UCSD-AML1 (cell line): Measurements from ENCODE around the gene TLE1.

Experiments
- DNase-seq: peaks from one replicate; lab custom pipeline; 2025; ENCODE audit not compliant: unreplicated experiment; lab: John Stamatoyannopoulos, UW

The TLE1 gene

DNA sequence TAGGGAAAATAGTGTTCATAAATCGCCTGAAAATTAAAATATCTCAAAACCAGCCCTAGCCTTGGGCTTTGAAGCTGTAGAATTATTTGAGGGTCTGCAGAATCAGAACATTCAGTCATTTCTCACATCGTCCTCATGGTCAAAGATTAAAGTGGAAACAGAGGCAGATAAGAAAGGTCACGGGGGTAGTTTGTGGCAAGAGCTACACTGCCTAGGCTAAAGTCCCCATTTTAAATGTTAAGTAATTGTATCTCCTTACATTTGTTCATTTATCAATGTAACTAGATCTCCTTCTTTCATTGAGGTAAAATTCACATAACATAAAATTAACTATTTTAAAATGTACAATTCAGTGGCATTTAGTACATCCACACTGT is 139.2 kb downstream of the TLE1 start:
- no peak for DNase-seq

DNA sequence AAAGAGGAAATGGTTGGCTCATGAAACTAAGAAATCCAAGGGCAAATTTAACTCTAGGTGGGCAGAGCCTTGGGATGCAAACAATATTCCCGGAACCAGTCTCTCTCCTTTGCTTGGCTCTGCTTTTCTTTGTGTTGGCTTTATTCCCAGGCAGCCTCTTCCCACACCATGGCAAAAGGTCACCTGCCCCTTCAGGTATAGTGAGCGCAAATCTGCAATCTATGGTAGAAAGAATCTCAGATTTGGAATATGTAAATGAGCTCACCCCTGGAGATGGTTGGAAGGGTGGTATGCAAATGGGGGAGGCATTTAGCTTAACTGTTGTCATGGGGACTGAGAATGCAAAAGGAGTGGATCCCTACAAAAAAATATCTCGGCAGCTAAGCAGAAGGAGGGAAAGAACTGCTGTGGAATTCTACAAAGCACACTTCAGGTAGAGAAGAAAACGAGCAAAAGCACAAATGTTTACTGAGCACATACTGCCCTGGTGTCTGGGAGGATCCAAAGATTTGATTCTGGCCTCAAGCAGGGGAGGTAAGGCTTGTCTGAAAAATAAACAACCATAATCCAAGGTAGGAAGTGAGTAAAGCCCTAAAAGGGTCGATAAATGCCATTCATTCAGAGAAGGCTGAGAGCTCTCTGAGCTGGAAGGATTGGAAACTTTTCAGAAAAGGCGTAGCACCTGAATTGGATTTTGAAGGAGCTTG is 139.7 kb downstream of the TLE1 start:
- DNase-seq: no peak

DNA sequence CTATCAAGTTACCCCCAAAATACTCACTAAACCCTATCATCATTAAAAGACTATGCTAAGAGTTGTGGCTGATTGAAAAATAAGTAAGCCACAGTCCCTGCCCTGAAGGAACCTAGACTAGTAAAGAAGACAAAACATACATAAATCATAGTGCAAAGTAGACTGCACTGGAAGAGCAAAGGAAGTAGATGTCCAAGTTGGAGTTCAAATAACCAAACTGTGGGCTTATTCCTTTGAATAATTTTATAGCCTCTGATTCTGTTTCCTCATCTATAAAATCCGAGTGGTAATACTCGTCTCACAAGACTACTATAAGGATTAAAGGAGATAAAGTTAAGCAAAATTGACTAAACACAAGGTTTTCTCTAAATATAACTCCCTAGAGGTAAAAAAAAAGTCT is 140.4 kb downstream of the TLE1 start:
- DNase-seq: no peak

DNA sequence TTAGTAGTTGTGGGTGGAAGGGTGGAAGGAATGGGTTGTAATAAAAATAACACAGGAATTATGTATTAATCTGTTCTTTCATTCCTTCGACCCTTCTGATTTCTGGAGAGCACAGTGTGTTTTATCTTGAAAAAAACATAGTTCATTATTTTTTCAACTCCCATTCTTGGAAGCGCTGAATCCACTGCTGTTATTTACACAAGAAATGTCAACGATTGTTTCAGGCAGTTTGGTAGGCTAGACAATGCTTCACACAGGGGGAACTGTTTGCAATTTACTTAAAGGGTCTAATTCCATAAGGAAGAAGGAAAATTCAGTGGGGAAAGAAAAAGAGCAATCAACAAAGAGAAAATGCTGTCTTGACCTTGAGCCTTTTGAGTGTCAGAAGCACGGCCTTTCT is 142.9 kb downstream of the TLE1 start:
- DNase-seq: no peak

DNA sequence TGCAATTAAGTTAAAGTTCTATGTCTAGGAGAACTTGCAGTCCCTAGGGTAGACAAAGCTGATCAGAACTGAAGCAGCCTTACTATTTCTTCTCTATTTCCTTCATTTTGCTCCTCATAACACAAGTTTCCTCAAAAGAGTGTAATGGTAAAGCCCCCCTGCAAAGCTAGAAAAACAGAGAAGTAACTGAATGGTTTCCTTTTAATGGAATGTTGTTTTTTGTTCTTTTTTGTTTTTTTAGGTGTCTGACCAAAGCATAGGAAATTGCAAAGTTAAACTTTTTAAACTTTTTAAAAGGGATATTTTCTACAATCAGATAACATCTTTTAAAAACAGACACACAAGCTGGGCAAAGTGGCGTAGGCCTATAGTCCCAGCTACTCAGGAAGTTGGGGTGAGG is 145.7 kb downstream of the TLE1 start:
- DNase-seq: no peak

DNA sequence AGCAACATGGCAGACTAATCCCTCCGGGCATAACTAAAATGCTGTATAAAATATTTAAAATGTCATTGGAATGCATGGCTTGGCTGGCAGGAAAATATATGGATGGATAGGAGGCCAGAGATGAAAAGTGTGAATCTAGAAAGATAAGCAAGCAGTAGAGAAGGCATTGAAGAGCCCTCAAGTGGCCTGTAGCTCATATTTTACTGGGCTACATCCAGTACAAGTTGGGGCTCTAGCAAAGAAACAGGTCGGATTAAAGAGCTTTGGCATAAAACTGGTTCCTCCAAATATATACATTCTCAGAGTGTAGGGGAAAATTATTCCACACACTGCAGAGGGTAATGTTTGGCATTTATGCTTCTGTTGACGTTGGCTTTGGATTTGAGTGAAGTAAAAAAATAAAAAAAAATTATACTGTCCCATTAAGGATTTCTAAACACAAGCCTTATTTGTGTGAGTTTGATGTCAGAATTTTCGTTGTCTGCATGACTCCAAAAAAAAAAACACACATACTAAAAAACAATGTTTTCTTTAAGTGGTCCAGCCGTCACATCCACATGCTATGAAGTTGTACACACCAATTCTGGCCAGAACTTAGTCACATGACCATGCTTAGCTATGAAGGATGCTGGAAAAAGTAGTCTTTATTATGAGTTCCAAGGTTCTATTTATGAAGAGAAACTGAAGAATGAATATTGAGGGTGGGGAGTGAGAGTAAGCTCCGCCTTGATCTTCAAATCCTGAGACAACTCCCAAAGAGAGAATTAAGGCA is 147.0 kb downstream of the TLE1 start:
- DNase-seq: no peak

DNA sequence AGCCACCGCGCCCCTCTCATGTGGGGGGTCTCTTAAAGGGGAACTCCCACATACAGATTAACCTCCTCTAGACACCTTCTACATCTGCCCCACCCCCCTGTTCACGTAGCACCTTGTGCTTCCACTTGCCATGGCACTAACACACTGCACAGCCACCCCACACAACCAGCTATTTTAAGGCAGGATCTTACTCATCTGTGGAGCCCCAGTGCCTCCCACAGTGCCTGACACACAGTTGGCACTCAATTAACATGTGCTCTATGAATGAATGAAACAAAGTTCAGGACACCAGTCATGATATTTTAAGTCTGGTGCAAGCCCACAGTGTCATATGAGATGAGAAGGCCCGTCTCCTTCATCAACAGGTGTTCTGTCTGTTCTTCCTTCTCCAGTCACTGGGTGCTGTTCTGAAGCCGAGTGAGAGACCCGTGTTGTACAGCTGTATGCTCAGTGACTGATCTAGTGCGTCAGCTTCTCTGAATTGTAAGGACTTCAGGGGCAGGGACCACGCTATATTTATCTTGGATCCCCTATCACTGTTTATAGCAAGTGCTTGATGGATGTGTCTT is 149.1 kb downstream of the TLE1 start:
- no peak for DNase-seq

DNA sequence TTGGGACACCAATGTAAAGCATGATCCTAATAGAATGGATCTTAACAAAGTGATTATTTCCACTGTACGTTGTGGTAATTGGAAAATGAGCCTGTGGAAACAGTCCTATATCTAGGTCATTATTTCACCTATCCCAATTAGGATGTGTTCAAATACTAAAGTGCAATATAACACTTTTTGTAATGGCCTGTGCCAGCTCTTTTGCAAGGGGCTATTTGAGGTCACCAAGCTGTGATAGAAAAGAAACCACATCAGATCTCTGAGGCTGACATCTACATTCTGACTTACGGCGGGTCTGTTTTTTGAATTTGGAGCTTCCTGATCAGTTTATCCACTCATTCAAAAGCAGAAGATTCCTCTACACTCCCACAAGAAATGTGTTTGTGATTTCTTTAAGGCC is 150.0 kb downstream of the TLE1 start:
- DNase-seq: no peak

DNA sequence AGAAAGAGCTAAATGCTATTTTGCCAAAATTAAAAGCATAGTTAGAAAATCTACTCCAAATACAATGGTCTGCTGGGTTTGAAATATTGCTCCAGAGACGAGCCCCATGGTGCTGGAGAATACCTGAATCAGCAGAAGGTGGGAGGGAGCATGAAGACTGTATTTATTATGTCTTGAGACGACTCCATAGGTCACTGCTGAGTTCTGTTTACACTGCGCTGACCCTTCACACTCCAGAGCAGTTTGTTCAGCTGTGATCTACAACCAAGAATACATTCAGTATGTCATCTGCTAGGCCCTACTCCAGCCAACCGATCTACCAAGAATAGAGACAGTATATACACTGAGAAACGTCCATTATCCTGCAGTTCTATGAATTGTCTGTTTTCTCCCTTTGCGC is 150.5 kb downstream of the TLE1 start:
- DNase-seq: no peak

DNA sequence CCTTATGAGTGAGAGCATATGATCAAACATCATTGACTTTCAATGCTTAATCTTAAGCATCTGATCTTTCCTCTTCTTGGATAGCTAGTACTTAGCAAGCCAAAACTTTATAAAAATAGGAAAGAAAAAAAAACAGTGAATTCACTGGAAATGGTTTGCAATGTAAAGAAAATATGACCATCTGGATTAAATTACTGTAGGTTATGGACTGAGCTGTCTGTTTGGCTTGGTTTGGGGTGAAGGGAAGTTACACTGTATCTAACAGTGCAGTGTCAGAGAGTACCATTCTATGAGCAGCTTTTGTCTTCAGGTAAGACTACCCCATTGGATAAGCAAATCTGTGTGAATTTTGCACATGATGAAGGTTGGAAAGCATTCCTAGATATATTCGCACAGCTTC is 151.4 kb downstream of the TLE1 start:
- DNase-seq: no peak

DNA sequence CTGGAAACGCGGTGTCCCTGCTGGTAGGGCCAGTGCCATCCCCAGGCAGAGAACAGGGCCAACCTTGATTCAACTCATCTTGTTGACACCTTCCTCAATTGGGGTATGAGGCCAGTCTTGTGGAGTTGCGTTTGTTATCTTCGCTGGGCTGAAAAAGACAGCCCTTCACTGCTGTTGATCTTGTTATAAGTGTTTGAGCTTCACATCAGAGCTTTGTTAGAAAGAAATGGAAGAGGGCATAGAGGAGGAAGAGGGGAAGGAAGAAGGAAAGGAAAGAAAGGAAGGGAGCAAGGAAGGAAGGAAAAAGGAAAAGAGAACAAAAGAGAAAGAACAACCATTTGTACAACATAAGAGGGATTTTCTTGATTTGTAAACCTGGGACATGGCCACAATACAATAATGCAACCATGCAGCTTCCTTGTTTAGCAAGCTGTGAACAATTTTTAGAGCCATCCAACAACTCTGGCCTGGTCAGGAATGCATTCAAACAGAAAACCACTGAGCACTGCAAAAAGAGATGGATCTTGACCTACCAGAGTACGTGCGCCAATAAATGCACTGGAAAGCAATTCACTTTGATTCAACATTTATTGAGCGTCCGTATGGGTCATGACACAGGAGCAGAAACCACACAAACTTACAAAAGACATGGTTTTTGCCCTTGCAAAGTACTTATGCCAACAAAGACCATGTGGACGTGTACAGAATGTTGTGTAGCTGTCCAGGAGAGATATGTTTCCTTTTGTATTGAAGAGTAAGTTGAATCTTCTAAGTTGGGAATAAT is 152.9 kb downstream of the TLE1 start:
- no peak for DNase-seq

DNA sequence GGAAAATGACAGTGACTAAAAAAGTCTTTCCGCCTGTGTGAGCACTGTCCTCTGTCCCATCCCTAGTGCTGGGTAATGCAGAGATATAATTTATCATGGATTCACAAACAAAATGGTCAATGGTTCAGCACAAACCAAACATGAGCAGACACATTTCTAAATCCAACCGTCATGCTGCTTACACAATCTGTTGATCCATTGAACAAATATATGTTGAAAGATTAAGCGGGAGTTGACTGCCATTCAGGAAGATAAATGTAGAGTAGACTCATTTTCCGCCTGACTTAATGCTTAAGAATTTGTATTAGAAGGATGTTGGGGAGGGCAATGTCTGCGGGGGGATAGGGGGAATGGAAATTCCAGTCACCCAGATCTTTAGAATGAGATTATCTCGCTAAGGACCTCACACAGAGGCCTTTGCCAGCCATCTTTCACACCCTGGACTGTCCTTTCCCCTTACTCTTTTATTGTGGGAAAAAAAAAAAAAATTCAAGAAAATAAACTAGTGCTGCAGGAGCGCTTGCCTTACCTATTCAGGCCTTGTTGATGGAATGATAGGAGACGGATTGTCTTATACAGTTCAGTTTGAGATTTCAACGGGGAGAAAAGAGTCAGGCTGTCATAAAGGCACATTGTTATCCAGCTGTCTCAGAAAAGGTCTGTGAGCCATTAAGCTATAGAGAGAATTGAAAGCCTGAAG is 153.7 kb downstream of the TLE1 start:
- no peak for DNase-seq

DNA sequence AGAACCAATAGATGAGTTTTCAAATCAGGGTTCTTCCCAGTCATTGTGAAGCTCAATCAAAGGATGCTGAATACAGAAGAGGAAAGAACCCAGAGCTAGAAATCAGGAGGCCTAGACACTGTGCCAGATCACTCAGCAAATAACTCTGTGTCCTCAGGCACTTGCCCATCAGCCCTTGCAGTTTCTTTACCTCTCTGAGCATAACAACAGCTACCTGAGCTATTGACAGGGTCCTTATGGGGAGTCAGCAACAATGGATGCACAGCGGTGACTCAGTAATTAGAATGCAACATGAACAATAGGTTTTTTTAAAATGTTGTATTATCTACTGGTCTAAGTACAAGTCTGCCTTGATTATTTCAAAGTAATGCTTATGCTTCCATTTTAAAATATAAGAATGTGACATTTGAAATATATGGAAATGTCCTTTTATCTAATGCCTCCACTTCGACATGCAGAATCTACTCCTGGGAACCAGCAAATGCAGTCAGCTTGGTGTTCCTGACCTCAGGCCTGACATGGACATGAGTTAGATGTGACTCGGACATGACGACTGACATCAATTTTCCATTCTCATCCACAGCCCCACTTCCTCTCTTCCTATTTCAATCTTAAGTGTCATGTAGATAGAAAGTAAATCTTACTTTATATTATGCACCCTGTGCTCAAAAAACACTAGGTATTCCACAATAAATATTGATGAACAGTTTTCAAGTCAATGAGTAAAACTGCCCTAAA is 155.0 kb downstream of the TLE1 start:
- DNase-seq: no peak
